H9 (cell line): Measurements from ENCODE around the gene ASPSCR1. TPM values are rescaled to one million over a fixed set of nuclear protein-coding genes. Genes with fewer than 3 reads are reported as not detected.
A peak's percentile ranks its signal among the peaks of the same experiment; 100 is the strongest.

ENCODE experiments used
- DNase-seq: peaks from one replicate; pipeline ENCODE4 v3.0.0-alpha.2; 2017
- H2AFZ ChIP-seq: one replicate; pipeline ENCODE4 v1.6.1; 2013; ENCODE audit warnings: mild to moderate bottlenecking, low read length, control low read depth, moderate library complexity
- H2AK5ac ChIP-seq: 2 replicates; pipeline ENCODE4 v1.6.1; 2013; ENCODE audit warnings: low read length, control low read depth, mixed read lengths; ENCODE audit not compliant: insufficient read length
- H2BK120ac ChIP-seq: one replicate; pipeline ENCODE4 v1.6.1; 2013; ENCODE audit warnings: low read depth, mild to moderate bottlenecking, low read length, control low read depth, inconsistent platforms; ENCODE audit not compliant: poor library complexity, severe bottlenecking
- H2BK12ac ChIP-seq: 2 replicates; pipeline ENCODE4 v1.6.1; 2013; ENCODE audit warnings: low read length, control low read depth, mixed read lengths, low read depth; ENCODE audit not compliant: insufficient read length
- H2BK15ac ChIP-seq: 2 replicates; pipeline ENCODE4 v1.6.1; 2013; ENCODE audit warnings: low read depth, low read length, control low read depth
- H2BK20ac ChIP-seq: one replicate; pipeline ENCODE4 v1.6.1; 2013; ENCODE audit warnings: low read depth, mild to moderate bottlenecking, low read length, control low read depth, inconsistent platforms; ENCODE audit not compliant: poor library complexity, severe bottlenecking
- H2BK5ac ChIP-seq: 2 replicates; pipeline ENCODE4 v1.6.1; 2013; ENCODE audit warnings: low read length, control low read depth, mixed read lengths; ENCODE audit not compliant: insufficient read length
- H3K14ac ChIP-seq: 2 replicates; pipeline ENCODE4 v1.6.1; 2013; ENCODE audit warnings: low read length, control low read depth; ENCODE audit not compliant: insufficient read depth
- H3K18ac ChIP-seq: 2 replicates; pipeline ENCODE4 v1.6.1; 2013; ENCODE audit warnings: low read depth, mild to moderate bottlenecking, mixed read lengths, low read length, control low read depth; ENCODE audit not compliant: insufficient read length
- H3K23ac ChIP-seq: 2 replicates; pipeline ENCODE4 v1.6.1; 2013; ENCODE audit warnings: low read length, control low read depth, mixed read lengths, low read depth; ENCODE audit not compliant: insufficient read length
- H3K23me2 ChIP-seq: 2 replicates; pipeline ENCODE4 v1.6.1; 2013; ENCODE audit warnings: low read depth, mild to moderate bottlenecking, mixed read lengths, low read length, control low read depth; ENCODE audit not compliant: insufficient read length, poor library complexity, severe bottlenecking
- H3K27ac ChIP-seq: 2 replicates; pipeline ENCODE4 v1.5.1; 2013; ENCODE audit warnings: low read length, control low read depth, mixed read lengths, low read depth; ENCODE audit not compliant: insufficient read length
- H3K27me3 ChIP-seq: 2 replicates; pipeline ENCODE4 v1.6.1; 2013; ENCODE audit warnings: low read length, control low read depth, inconsistent platforms; ENCODE audit not compliant: insufficient read depth
- H3K4ac ChIP-seq: 2 replicates; pipeline ENCODE4 v1.6.1; 2013; ENCODE audit warnings: low read depth, mild to moderate bottlenecking, control low read depth, inconsistent platforms, low read length, moderate library complexity
- H3K4me1 ChIP-seq: 2 replicates; pipeline ENCODE4 v1.6.1; 2013; ENCODE audit warnings: low read length, control low read depth, inconsistent platforms; ENCODE audit not compliant: insufficient read depth
- H3K4me2 ChIP-seq: 2 replicates; pipeline ENCODE4 v1.6.1; 2013; ENCODE audit warnings: low read length, control low read depth, mixed read lengths; ENCODE audit not compliant: insufficient read length, insufficient read depth
- H3K56ac ChIP-seq: 2 replicates; pipeline ENCODE4 v1.6.1; 2013; ENCODE audit warnings: low read depth, mild to moderate bottlenecking, mixed read lengths, low read length, control low read depth; ENCODE audit not compliant: insufficient read length
- H3K79me1 ChIP-seq: 2 replicates; pipeline ENCODE4 v1.6.1; 2013; ENCODE audit warnings: low read depth, mild to moderate bottlenecking, moderate library complexity, low read length, control low read depth, inconsistent platforms; ENCODE audit not compliant: insufficient read depth, poor library complexity, severe bottlenecking
- H3K79me2 ChIP-seq: 2 replicates; pipeline ENCODE4 v1.6.1; 2013; ENCODE audit warnings: low read length, control low read depth, inconsistent platforms; ENCODE audit not compliant: insufficient read depth
- H3K9ac ChIP-seq: 2 replicates; pipeline ENCODE4 v1.6.1; 2013; ENCODE audit warnings: low read length, control low read depth, mixed read lengths; ENCODE audit not compliant: insufficient read length; ENCODE audit errors: extremely low read depth
- H3K9me3 ChIP-seq: one replicate; pipeline ENCODE4 v1.6.1; 2013; ENCODE audit warnings: low read depth, low read length, inconsistent platforms; ENCODE audit not compliant: control insufficient read depth
- H3T11ph ChIP-seq: one replicate; pipeline ENCODE4 v1.6.1; 2013; ENCODE audit warnings: mild to moderate bottlenecking, low read length, control low read depth, inconsistent platforms
- H4K20me1 ChIP-seq: one replicate; pipeline ENCODE4 v1.6.1; 2013; ENCODE audit not compliant: control insufficient read depth, insufficient read length, insufficient read depth
- H4K5ac ChIP-seq: 2 replicates; pipeline ENCODE4 v1.6.1; 2013; ENCODE audit warnings: low read depth, mild to moderate bottlenecking, mixed read lengths, low read length, control low read depth; ENCODE audit not compliant: insufficient read length
- H4K8ac ChIP-seq: replicated peaks from 2 replicates; pipeline ENCODE4 v1.6.1; 2013; ENCODE audit warnings: low read length, control low read depth, mixed read lengths, low read depth; ENCODE audit not compliant: insufficient read length
- H4K91ac ChIP-seq: 2 replicates; pipeline ENCODE4 v1.6.1; 2013; ENCODE audit warnings: low read depth, mild to moderate bottlenecking, moderate library complexity, mixed read lengths, low read length, control low read depth; ENCODE audit not compliant: insufficient read length
- H3K27ac Mint-ChIP-seq, 3 experiments: 2 replicates in 2 of 3; 3 replicates in 1 of 3; pipeline ENCODE4 v1.8.0; 2020 to 2021; ENCODE audit warnings: mixed read lengths in 3 of 3, mild to moderate bottlenecking in 1 of 3, moderate library complexity in 1 of 3
- H3K27me3 Mint-ChIP-seq: 2 replicates; pipeline ENCODE4 v1.8.0; 2021; ENCODE audit warnings: low read depth, mild to moderate bottlenecking, moderate library complexity, mixed read lengths
- H3K36me3 Mint-ChIP-seq, 3 experiments: 2 replicates in 2 of 3; 3 replicates in 1 of 3; pipeline ENCODE4 v1.8.0; 2020 to 2021; ENCODE audit warnings: low read depth in 3 of 3, mixed read lengths in 3 of 3; ENCODE audit not compliant: insufficient read depth in 1 of 3
- H3K4me1 Mint-ChIP-seq, 2 experiments: 2 replicates each; pipeline ENCODE4 v1.8.0; 2020; ENCODE audit warnings: mixed read lengths in 2 of 2
- H3K4me3 Mint-ChIP-seq, 2 experiments: 2 replicates in 1 of 2; 3 replicates in 1 of 2; pipeline ENCODE4 v1.8.0; 2020 to 2021; ENCODE audit warnings: mild to moderate bottlenecking in 2 of 2, mixed read lengths in 2 of 2, moderate library complexity in 1 of 2
- H3K9me3 Mint-ChIP-seq, 2 experiments: 2 replicates in 1 of 2; 3 replicates in 1 of 2; pipeline ENCODE4 v1.8.0; 2020; ENCODE audit warnings: mild to moderate bottlenecking in 2 of 2, mixed read lengths in 2 of 2, moderate library complexity in 1 of 2
- WGBS: extraction: QIAGEN DNeasy Blood & Tissue Kit; methylation state at CpG from one replicate; pipeline ENCODE4 v1.1.7; 2013; ENCODE audit warnings: missing lambda C conversion rate, low lambda C conversion rate, mixed read lengths; ENCODE audit not compliant: insufficient read length; ENCODE audit errors: extremely low coverage; 5-methylcytosine and 5-hydroxymethylcytosine counted together
- total RNA-seq: library from RNA; stranded (reverse); gene quantifications from 2 replicates; pipeline ENCODE4 v1.2.1, GENCODE V29; 2021
- TF ChIP-seq, protein P1 (sequence below): fragments of 200-600 bp; sonication (generic); conservative IDR thresholded peaks from 3 replicates; pipeline ENCODE4 v1.8.0; 2021; ENCODE audit warnings: antibody characterized with exemption, mild to moderate bottlenecking

The ASPSCR1 gene
- total RNA-seq, 1 experiment from 2014 or later, result 50.9 TPM

DNA sequence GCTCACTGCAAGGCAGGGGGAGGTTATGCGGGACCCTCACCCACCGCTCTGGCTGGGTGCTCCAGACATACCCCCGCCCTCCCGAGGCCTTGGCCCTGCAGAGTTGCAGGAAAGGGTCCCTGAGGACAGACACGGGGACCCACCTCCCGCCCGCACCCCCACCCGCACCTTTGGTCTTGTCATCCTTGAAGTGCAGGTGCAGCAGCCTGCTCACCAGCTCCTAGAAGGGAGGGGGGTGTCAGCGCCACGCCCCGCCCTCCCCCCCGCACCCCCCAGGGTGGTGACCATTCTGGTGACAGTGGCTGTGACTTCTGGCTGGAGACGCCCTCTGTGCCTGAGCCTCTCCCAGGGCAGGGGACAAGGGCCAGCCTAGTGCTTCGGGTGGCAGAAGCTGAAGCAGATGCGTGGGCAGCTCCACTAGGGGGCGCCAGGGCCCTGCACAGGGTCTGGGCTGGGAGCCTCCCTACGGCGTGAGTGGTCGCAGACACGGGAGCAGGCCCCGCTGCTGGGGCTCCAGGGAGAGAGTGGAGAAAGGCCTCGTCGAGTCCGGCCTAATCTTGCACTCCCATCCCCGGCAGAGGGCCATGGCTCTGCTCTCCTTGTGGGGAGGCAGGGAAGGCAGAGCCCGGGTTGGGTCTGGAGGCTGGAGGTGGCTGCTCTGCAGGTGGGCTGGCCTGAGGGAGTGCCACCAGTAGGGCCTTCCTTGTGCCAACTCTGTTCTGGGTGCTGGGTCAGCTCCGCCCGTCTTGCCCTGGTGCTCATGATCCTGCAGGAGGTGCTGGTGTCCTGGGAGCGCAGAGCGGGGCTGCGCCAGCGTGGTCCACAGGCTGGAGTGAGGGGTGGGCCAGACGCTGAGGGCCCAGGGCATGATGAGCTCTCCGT, 42.5 kb downstream of the ASPSCR1 start:
- WGBS, result no CpG with 5 or more reads among the region's 34 CpGs
- no peaks in the 10 kb centered on the region for H3K4me1 ChIP-seq
- H2BK120ac ChIP-seq, result no peak overlapping the region
- TF ChIP-seq, protein P1, sequence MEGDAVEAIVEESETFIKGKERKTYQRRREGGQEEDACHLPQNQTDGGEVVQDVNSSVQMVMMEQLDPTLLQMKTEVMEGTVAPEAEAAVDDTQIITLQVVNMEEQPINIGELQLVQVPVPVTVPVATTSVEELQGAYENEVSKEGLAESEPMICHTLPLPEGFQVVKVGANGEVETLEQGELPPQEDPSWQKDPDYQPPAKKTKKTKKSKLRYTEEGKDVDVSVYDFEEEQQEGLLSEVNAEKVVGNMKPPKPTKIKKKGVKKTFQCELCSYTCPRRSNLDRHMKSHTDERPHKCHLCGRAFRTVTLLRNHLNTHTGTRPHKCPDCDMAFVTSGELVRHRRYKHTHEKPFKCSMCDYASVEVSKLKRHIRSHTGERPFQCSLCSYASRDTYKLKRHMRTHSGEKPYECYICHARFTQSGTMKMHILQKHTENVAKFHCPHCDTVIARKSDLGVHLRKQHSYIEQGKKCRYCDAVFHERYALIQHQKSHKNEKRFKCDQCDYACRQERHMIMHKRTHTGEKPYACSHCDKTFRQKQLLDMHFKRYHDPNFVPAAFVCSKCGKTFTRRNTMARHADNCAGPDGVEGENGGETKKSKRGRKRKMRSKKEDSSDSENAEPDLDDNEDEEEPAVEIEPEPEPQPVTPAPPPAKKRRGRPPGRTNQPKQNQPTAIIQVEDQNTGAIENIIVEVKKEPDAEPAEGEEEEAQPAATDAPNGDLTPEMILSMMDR, result peak; percentile 93
- no peak overlapping the region for H3K9ac ChIP-seq
- peak; percentile 92 for DNase-seq
- H3K4me2 ChIP-seq, result no peak overlapping the region
- no peaks in the 10 kb centered on the region for H3K79me2 ChIP-seq
- H2BK20ac ChIP-seq, result no peak overlapping the region
- H3K27ac ChIP-seq, result no peak overlapping the region
- H2BK12ac ChIP-seq, result no peak overlapping the region
- H3K9me3 ChIP-seq, result no peaks in the 10 kb centered on the region
- H2AK5ac ChIP-seq, result no peak overlapping the region
- H2BK15ac ChIP-seq, result no peak overlapping the region
- H3K23me2 ChIP-seq, result peaks cover 5% of the 10 kb centered on the region
- Mint-ChIP-seq H3K4me3 (peak overlapping the region in 1 of 2 experiments; percentile 19; a peak in 1 of 5 replicates), H3K27me3 (no peaks in the 10 kb centered on the region), H3K9me3 (no peaks in the 10 kb centered on the region), H3K4me1 (peaks cover 7 to 16% of the 10 kb centered on the region in 2 experiments), H3K36me3 (peaks cover 2 to 8% (median 3%) of the 10 kb centered on the region in 3 experiments; a peak in 4 of 7 replicates), H3K27ac (0 out of 7 replicates have a peak overlapping the region, but pooled peaks of 1 of the 3 experiments have one; percentile 22)
- H4K5ac ChIP-seq, result no peak overlapping the region
- H3K14ac ChIP-seq, result no peak overlapping the region
- H2BK5ac ChIP-seq, result no peak overlapping the region
- H4K20me1 ChIP-seq, result no peaks in the 10 kb centered on the region
- H4K8ac ChIP-seq, result no peak overlapping the region
- no peak overlapping the region for H3K18ac ChIP-seq
- no peak overlapping the region for H3K56ac ChIP-seq
- no peak overlapping the region for H2AFZ ChIP-seq
- H3K23ac ChIP-seq, result no peak overlapping the region
- no peak overlapping the region for H3T11ph ChIP-seq
- H3K79me1 ChIP-seq, result peaks cover 5% of the 10 kb centered on the region
- no peak overlapping the region for H4K91ac ChIP-seq
- H3K27me3 ChIP-seq, result no peaks in the 10 kb centered on the region
- no peak overlapping the region for H3K4ac ChIP-seq
